Parathyroid adenoma (tissue), 2 donors: ENCODE results near the gene CHST11.
"Not testable (repeated sequence)": the region's sequence is repeated elsewhere in the genome, so short reads cannot be mapped to it uniquely, and the experiment has no call there.

Experiments used
- H2AFZ ChIP-seq: fragments of 300-600 bp; sonication (generic); one replicate; pipeline ENCODE4 v1.7.0; 2017; ENCODE audit warnings: antibody characterized with exemption, mild to moderate bottlenecking
- H3K27ac ChIP-seq: fragments of 300-600 bp; sonication (generic); one replicate; pipeline ENCODE4 v1.7.0; 2017
- H3K27me3 ChIP-seq: fragments of 300-600 bp; sonication (generic); one replicate; pipeline ENCODE4 v1.7.0; 2017; ENCODE audit warnings: low read length; ENCODE audit not compliant: control insufficient read depth, insufficient read depth
- H3K36me3 ChIP-seq: fragments of 300-600 bp; sonication (generic); one replicate; pipeline ENCODE4 v1.7.0; 2017; ENCODE audit warnings: low read length; ENCODE audit not compliant: control insufficient read depth, insufficient read depth
- H3K4me1 ChIP-seq: fragments of 300-600 bp; sonication (generic); one replicate; pipeline ENCODE4 v1.7.0; 2017; ENCODE audit warnings: control low read depth
- H3K4me2 ChIP-seq: fragments of 300-600 bp; sonication (generic); one replicate; pipeline ENCODE4 v1.7.0; 2017; ENCODE audit warnings: low read length
- H3K4me3 ChIP-seq: fragments of 300-600 bp; sonication (generic); one replicate; pipeline ENCODE4 v1.7.0; 2017; ENCODE audit warnings: low read depth, low read length
- H3K79me2 ChIP-seq: fragments of 300-600 bp; sonication (generic); one replicate; pipeline ENCODE4 v1.7.0; 2017; ENCODE audit warnings: control low read depth
- H3K9ac ChIP-seq: fragments of 300-600 bp; sonication (generic); one replicate; pipeline ENCODE4 v1.7.0; 2017; ENCODE audit warnings: mild to moderate bottlenecking
- H3K9me3 ChIP-seq: fragments of 300-600 bp; sonication (generic); one replicate; pipeline ENCODE4 v1.7.0; 2017; ENCODE audit warnings: low read length; ENCODE audit not compliant: control insufficient read depth
- TF ChIP-seq, protein P1 (sequence below): fragments of 300-600 bp; sonication (generic); IDR thresholded peaks from one replicate; pipeline ENCODE4 v1.7.0; 2017; ENCODE audit warnings: antibody characterized with exemption, mild to moderate bottlenecking
- donor health status: primary hyperparathyroidism.

Gene CHST11

DNA sequence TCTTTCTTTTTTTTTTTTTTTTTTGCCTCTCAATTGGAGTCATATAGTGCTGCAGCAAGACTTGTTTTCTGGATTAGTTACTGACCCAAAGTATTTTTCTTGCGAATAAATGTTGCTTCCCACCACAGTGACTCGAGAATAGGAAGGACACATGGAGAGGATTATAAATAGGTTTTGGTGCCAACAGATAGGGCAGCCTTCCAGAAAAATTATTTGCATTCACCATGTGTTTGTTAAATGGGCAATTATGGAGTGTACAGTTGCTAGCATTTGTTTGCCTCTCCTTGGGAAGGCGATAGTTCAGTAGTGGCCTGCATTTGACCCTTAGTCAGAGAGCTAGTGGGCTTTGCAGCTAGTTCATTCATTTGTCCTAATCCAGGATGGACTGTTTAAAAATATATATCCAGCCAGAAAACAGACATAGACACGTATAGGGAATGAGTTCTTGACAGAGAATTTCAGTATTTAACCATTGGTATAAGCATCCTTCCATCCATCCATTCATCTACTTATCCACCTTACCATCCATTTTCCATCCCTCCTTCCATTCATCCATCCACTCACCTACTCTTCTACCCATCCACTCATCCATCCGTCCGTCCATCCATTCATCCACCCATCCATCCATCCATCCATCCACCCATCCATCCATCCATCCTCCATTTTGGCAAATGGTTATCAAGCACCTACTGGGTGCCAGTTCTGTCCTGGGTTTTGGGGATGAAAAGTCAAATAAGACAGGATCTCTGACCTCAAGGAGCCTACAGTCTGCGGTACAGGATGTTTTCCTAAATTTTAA lies 67.5 kb downstream of the CHST11 start:
- Histone ChIP-seq H3K27me3 (no peaks in the 10 kb centered on the region), H2AFZ (no peak overlapping the region), H3K36me3 (no peaks in the 10 kb centered on the region), H3K79me2 (no peaks in the 10 kb centered on the region), H3K4me2 (no peak overlapping the region), H3K4me1 (peaks cover 6% of the 10 kb centered on the region), H3K27ac (no peak overlapping the region), H3K4me3 (no peak overlapping the region), H3K9me3 (no peaks in the 10 kb centered on the region), H3K9ac (no peak overlapping the region)
- TF ChIP-seq, protein P1, sequence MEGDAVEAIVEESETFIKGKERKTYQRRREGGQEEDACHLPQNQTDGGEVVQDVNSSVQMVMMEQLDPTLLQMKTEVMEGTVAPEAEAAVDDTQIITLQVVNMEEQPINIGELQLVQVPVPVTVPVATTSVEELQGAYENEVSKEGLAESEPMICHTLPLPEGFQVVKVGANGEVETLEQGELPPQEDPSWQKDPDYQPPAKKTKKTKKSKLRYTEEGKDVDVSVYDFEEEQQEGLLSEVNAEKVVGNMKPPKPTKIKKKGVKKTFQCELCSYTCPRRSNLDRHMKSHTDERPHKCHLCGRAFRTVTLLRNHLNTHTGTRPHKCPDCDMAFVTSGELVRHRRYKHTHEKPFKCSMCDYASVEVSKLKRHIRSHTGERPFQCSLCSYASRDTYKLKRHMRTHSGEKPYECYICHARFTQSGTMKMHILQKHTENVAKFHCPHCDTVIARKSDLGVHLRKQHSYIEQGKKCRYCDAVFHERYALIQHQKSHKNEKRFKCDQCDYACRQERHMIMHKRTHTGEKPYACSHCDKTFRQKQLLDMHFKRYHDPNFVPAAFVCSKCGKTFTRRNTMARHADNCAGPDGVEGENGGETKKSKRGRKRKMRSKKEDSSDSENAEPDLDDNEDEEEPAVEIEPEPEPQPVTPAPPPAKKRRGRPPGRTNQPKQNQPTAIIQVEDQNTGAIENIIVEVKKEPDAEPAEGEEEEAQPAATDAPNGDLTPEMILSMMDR: no peak

DNA sequence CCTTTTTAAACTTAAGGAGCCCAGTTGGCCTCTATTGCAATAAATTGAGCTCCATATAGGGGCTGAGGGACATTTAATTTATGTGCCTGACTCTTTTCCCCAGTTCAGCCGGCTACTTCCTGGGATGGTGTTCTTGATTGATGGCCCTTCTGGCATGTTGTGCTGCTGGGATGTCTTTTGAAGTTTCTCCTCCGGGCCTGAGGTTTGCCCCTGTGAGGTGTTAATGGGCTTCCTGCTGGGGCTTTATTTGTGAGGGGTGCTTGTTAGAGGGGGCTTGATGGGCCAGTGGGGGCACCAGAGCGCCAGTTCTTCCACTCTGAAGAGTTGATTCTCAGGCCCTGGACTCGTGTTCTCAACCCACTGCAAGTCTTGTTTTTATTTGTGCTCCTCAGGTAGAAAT lies 69.6 kb downstream of the CHST11 start:
- no peak overlapping the region for H3K9ac ChIP-seq
- no peaks in the 10 kb centered on the region for H3K79me2 ChIP-seq
- no peak overlapping the region for H3K4me3 ChIP-seq
- no peak overlapping the region for H3K27ac ChIP-seq
- no peak overlapping the region for H2AFZ ChIP-seq
- H3K9me3 ChIP-seq: no peaks in the 10 kb centered on the region
- H3K4me2 ChIP-seq: no peak overlapping the region
- TF ChIP-seq, protein P1: no peak
- no peaks in the 10 kb centered on the region for H3K27me3 ChIP-seq
- H3K4me1 ChIP-seq: peaks cover 6% of the 10 kb centered on the region
- no peaks in the 10 kb centered on the region for H3K36me3 ChIP-seq

DNA sequence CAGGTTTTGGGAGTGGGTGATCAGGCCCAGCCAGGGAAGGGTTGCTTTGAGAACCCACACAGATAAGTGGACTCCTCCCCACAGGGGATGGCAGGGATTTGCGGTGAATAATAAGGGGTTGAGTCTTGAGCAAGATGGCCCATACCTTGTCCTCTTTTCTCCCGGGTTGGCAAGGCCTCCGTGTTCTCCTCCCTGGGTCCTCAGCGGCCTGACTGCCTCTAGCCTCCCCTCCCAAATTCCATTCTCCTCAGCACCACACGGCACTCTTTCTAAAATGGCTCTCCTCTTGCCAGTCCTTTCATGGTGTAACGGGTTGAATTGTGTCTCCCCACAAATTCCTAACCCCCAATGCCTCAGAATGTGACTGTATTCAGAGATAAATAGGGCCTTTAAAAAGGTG lies 70.0 kb downstream of the CHST11 start:
- no peak overlapping the region for H3K4me2 ChIP-seq
- H3K36me3 ChIP-seq: no peaks in the 10 kb centered on the region
- H3K27me3 ChIP-seq: no peaks in the 10 kb centered on the region
- H3K27ac ChIP-seq: no peak overlapping the region
- peaks cover 6% of the 10 kb centered on the region for H3K4me1 ChIP-seq
- no peak overlapping the region for H3K9ac ChIP-seq
- no peak overlapping the region for H2AFZ ChIP-seq
- H3K9me3 ChIP-seq: no peaks in the 10 kb centered on the region
- TF ChIP-seq, protein P1: no peak
- no peaks in the 10 kb centered on the region for H3K79me2 ChIP-seq
- no peak overlapping the region for H3K4me3 ChIP-seq

DNA sequence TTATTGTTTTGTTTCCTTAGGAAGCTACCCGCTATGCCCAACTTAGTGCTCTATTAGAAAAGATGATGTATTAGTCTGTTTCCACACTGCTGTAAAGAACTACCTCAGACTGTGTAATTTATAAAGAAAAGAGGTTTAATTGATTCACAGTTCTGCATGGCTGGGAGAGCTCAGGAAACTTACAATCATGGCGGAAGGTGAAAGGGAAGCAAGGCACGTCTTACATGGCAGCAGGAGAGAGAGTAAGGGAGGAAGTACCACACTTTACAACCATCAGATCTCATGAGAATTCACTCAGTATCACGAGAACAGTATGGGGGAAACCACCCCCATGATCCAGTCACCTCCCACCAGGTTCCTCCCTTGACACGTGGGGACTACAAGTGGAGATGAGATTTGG lies 70.9 kb downstream of the CHST11 start:
- not testable (repeated sequence) for H3K79me2 ChIP-seq, H2AFZ ChIP-seq, H3K36me3 ChIP-seq, H3K27ac ChIP-seq, H3K9me3 ChIP-seq, H3K27me3 ChIP-seq, H3K9ac ChIP-seq, H3K4me3 ChIP-seq, H3K4me1 ChIP-seq, H3K4me2 ChIP-seq

DNA sequence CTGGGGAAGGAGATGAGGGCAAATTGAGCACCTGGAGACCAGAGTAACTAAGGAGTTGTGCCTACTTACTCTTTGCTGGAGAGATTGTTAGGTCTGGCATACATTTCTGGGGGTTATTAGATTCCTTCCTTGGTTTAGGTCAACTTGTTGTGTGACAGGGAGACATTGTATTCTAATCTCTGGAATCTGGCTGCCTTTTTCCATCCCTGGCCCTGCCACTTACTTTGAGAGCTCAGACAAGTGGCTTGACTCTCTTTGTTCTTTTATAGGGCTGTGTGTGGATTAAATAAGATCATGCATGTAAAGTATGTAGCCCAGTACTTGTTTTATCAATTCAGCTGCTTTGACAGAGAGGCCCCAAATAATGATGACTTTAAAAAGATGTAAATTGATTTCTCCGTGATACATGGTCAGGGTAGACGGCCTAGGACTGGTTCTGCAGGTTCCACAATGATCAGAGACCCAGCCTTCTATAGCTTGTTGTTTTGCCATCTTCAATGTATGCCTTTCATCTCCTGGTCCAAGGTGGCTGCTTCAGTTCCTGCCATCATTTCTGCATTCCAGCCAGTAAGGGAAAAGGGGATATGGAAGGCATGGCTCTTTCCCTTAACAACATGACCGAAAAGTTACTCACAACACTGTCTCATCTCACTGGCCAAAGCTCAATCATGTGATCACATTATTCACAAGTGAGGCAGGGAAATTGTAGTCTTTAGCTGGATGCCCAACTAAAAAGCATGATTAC lies 72.6 kb downstream of the CHST11 start:
- no peaks in the 10 kb centered on the region for H3K79me2 ChIP-seq
- TF ChIP-seq, protein P1: no peak
- H3K9me3 ChIP-seq: no peaks in the 10 kb centered on the region
- H3K27ac ChIP-seq: no peak overlapping the region
- H2AFZ ChIP-seq: no peak overlapping the region
- no peaks in the 10 kb centered on the region for H3K36me3 ChIP-seq
- H3K9ac ChIP-seq: no peak overlapping the region
- no peaks in the 10 kb centered on the region for H3K4me1 ChIP-seq
- H3K4me2 ChIP-seq: no peak overlapping the region
- no peak overlapping the region for H3K4me3 ChIP-seq
- H3K27me3 ChIP-seq: no peaks in the 10 kb centered on the region
